Stimulated activated CD4-positive, alpha-beta T cell treated with anti-CD3 and anti-CD28 coated beads, Interleukin-4, amount 100 ng/mL, for 1 hour (primary cell): Measurements from ENCODE around the gene PSMB7.

ENCODE experiments used
- DNase-seq: peaks from one replicate; pipeline ENCODE4 v3.0.0-alpha.2; 2020

Gene PSMB7

DNA sequence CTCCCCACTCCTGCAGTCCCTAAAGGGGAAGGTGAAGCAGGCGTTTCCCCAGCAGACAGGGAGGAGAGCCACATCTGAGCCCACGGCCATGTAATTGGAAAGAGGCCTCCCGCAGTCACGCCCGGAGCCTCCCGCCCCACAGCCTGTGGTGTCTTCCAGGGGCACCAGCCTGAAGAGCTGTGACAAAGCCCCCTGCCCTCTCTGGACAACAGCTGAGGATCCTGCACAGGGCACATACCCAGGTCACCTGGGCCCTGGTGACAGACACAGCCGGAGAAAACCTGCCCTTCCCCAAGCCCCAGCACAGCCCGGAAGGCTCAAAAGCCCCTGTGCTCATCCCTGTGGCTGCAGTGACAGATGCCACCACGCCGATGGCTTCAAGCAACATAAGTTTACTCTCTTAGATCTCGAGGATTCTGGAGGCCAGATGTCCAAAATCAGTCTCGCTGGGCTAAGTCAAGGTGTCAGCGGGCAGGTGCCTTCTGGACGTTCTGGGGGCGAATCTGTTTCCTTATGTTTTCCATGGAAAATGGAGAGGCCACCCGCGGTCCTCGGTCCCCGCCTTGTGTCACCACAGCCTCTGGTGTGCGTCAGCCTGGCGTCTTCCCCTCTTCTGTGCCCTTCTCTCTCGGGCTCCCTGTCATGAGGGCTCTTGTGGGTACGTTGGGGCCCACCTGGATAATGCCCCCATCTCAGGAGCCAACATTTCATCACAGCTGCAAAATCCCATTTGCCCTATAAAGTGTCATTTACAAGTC lies 71.5 kb downstream of the PSMB7 start:
- DNase-seq, result no peak

DNA sequence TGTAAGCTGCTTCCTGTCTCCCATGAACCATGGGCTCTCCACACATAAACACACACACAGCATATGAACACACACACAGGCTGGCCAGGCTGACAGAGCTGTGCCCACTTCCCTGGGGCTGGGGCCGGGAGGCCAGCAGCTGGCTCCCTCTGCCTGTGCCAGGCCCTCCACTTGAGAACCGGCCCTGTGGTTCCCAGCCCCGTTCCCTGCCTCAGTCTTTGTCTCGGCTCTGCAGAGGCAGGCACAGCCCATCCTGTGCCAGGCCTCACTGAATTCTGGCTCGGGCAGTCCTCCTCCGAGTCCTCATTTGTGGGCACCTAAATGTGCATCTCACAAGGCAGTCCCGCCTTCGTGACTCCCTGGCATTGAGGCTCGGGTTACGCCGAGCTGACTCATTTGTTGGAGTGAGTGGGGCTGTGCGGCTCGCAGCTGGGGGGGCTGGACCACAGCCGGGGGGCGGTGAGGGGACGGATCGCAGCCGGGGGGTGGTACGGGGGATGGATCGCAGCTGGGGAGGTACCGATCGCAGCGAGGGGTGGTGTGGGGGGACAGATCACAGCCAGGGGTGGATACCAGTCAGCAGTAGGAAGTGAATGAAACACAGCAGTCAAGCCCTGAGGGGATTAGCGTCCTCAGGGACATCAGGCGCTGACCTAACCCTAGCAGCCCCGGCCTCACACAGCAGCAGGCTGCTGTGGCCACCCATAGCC lies 72.3 kb downstream of the PSMB7 start:
- DNase-seq, result no peak

DNA sequence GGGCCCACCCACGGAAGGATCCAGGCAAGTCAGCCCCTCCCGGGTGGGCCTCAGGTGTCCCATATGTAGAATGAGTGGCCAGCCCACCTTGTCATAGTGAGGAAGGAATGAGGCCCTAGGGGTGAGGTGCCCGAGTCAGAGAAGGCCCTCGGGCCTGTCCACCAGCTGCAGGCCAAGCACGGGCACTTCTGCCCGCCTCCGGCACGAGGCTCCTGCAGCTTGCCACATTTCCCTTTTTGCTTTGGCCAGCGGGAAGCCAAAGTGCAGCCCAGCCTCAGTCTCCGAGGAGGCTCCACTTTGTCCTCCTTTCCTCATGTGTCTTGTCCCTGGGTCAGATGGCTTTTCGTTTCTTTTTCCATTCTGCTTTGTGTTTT lies 72.9 kb downstream of the PSMB7 start:
- DNase-seq, result no peak

DNA sequence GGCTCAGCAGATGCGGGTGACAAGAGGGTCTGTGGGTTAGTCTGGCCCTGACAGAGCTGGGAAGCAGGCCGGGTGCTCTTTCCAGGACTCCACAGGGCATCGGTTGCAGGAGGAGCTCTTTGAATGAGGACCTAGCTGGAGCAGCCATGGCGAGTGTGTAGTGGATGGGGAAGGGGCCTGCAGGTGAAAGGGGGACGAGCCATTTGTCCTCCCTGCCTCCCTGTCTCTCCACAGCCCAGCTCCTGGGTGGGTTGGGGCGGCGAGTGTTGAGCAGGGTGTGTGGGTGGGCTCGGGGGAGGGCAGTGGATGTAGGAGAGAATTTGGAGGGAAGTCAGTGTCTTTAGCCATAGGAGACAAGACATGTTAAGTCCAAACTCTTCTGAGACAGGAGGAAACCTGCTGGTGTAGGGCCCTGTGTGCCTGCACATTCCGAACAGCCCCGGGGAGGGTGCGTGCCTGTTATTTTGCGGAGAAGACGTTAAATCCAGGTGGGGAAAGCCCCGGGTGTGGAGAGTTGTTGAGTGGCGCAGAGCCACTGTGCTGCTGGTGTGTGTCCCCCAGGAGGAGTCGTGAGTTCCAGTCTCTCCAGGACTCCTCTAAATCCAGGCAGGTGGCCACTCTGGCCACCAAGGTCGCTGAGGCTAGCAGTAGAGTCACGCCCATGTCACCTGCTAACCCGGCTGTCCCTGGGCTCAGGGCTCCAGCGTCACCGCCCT lies 73.6 kb downstream of the PSMB7 start:
- no peak for DNase-seq

DNA sequence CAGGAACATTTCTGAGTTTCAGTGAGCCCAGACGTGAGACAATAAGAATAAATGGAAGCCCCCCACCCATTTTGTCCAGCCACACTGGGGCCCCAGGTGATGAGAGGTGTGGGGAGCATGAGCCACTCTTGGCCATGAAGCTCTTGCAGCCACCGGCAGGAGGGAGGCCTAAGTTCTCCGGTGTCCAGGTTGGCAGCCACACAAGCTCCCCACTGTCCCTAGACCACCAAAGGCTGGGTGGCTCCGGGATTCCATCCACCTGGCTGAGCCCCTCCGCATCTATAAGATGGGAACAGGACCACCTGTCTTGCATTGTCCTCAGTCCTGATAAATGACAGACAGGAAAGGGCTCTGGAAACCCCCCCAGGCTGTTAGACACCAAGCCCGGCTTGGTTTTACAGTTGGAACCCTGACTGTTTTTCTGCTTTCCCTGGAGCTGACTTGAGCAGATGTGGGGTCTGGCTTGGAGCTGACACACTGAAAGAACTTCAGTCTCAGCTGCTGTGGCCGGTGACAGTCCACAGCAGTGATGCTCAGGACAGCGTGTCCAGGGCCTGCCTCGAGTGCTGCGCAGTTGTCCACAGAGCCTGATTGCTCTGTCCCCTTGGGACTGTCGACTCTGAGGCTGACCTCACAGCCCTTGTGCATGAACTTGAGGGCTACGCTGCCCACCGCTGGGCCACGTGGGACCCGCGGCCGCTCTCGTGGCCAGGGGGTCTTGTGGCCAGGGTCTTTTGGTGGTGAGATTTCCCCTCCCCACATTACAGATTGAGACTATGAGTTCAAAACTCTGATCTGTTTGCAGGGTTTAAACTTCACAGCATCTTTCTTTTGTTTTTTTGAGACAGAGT lies 74.8 kb downstream of the PSMB7 start:
- no peak for DNase-seq

DNA sequence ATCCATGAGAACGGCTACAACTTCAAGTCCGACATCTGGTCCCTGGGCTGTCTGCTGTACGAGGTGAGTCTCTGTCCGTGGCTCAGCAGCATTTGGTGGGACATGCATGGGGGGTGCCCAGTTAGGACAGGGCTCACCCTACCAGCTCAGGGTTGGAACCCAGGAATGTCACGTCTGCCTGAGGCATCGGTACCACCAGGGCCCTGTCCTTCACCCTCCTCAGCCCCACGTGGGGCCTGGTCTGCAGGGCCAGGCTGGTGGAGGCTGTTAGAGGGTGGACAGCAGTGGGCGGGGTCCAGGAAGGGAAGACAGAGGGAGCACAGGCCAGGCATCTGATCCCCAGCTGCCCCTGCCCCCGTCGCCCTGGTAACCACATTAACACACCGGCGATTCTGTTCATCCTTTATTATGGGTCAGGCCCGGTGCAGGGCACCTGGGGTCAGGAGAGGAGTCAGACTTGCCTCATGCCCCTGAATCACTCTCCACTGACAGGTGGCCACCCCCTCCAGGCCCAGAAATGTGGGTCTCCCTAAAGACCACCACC lies 75.6 kb downstream of the PSMB7 start:
- no peak for DNase-seq

DNA sequence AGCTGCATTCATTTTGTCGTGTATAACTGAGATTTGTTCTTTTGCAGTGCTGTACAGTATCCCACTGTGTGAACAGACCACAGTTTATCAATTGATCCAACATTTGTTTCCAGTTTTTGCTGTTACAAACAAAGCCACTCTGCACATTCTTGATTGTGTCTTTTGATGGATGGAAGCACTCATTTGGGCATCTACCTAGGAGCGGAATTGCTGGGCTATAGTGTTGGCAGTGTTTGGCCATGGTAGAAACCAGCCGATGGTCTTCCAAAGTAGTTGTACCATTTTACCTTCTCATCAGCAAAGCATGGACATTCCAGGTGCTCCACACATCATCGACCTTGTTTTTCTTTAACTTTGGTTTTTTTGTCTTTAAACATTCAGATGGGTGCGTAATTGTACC lies 77.7 kb downstream of the PSMB7 start:
- no peak for DNase-seq

DNA sequence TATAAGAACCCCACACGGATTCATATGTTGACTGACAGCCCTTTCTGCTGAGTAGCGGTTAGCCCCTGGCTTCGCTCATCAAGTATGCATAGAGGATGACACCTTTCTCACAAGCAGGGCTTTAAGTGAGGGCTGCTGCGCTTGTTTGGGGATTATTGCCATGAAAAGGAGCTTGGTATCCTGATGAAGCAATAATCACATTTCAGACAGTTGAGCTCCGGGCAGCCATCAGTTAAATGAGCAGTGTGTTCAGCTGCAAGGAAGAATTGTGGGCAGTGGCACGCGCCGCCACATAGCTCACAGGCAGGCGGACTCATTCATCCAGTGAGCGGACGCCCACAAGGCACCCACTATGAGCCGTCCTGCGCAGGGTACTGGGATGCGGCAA lies 79.9 kb downstream of the PSMB7 start:
- DNase-seq, result no peak

DNA sequence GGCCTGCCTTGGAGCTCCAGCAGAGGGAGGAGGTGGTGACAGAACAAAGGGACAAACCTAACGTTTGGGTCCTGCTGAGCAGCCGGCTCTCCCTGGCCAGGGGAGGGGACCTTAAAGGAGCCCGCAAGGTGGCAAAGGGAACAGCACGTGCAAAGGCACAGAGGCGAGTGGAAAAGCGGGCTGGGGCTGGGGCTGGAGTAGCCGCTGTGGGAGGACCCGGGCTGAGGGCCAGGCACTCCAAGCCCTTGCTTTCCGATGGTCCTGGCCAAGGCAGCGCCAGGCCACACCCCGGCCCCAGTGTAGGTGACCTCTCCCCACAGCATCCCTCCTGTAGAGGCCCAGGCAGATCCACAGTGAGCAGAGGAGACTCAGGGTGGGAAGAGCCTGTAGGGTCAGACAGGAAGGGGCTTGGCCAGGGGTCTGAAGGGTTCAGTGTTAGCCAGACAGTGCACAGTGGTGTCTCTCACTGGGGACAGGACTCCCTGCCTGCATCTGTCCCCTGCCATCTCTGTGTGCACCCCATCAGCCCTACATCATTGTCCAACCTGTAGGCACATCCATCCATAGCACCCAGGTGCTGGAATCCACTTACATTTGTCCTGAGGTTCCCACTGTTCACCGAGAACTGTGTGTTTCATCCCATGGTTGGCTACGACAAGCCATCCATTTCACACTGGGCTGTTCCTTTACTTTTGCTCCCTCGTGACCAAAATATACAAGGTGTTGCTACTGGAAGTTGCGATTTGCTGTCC lies 80.5 kb downstream of the PSMB7 start:
- DNase-seq, result no peak

DNA sequence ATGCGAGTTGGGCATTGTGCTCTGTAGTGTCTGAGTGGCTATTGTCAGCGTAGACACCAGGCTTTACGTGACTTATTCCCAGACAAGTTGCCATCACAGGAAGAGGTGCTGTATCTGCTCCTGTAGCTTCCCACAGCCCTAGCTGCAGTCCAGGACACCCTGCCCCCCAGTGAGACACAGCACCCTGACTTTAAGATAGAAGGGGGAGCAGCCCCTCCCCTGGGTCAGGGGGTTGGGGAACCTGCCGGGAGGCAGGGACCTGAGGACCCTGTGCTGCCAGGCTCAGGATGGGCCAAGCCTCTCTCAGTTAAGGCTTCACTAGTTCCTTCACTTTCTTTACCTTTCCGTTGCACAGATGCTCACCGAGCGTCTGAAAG lies 82.1 kb downstream of the PSMB7 start:
- no peak for DNase-seq

DNA sequence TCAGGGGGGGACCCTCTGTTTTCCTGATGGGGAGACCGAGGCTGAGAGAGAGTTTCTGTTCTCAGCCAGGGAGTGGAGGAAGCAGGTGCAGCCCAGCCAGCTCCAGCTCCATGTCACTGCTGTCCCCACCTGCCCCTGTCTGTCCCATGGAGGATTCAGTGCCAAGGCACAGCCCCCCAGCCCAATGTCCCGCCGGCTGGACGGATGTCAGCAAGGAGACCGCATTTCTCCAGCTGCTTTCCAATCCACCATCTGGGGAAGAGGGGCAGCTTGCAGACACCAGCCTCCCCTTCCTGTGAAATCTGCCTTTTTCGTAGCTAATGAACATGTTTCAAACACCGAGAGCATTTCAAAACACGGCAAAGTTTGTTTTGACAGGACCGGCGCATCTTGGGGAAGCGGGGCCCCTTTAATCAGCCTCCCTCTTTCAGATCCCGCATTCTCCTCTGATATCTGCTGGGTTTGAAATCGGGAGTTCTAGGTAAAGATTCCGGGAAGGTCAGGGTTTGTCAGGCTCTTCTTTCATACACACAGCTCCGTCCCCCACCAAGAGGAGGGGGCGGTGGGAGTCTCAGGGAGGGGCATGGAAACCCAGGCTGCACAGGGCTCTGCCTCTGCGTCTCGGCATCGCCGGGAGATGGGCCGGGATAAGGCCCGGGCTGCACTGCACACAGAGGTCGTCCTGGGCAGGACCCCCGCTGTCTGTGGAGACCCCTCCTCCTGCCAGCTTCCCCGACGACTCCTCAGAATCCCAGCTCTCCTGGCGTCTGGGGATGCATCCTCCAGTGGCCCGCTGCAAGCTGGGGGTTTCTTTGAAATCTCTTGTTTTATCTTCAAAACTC lies 82.7 kb downstream of the PSMB7 start:
- no peak for DNase-seq

DNA sequence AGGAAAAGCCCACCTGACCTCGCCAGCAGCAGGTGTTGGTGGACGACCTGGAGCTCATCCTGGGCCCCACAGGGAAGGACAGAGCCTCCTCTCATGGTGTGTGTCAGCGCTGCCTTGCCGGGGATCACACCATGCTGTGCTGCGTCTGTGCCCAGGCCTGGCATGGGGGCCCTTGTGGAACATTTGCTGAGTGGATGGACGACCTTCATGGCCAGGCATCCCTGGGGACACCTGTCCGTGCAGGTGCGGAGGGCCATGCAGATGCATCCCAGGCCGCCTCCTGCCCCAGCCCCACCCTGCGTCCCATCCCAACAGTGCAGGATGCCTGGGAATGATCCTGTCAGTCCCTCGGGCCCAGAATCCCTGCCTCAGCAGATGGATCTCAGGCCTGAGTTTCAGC lies 83.7 kb downstream of the PSMB7 start:
- no peak for DNase-seq

DNA sequence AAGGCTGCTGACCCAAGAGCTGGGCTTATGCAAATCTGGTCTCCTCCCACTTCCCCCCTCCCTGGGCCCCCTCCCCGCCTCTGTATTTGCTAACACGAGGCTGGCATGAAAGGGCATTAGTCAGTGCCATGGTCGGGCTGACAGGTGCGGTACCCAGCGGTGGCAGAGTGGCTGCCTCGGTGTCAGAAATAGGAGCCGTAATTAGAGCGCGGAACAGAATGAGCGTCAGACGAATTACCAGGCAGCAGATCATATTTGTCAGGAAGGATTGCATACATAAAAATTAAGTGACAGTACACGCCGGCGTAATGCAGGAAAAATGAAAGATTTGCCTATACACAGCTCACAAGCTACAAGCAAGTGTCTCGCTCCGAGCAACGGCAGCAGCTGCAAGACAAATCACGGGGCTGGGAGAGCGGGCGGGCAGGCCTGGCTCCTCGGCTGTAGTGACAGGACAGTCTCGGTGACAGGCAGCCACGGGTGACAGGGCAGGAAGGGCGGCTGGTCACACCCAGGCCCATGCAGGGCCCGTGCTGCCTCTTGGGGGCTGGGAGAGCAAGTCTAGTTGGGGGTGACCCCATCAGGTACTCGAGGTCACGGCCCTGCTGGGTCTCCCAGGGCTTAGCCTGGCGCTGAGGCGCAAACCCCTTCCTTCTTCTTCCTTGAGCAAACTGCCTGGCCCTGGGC lies 85.1 kb downstream of the PSMB7 start:
- DNase-seq, result no peak

DNA sequence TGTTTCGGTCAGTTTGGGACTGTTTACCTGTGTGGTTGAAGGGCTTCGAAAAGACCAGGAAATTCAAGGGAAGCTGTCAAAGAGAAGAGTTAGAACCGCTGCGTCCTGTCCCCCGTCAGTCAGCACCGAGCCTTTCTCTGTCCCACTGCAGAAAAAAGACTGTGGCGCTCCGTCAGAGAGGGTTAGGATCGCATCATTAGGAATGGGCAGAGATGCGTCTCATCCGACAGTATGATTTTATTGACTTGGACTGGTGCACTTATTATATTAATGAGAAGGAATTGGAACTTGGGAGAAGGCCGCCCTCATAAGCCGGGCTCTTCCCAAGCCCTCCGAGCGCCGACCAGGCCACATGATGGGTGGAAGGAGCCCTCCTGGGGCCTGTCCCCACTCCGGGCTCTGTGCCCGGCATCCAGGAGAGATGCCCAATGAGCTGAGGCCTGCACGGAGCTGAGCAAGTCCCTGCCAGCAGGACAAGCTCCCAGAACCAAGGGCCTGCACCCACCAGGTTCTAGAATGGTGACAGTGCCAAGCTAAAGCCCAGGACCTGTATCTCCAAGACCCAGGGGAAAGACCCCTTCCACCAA lies 85.9 kb downstream of the PSMB7 start:
- DNase-seq, result no peak

DNA sequence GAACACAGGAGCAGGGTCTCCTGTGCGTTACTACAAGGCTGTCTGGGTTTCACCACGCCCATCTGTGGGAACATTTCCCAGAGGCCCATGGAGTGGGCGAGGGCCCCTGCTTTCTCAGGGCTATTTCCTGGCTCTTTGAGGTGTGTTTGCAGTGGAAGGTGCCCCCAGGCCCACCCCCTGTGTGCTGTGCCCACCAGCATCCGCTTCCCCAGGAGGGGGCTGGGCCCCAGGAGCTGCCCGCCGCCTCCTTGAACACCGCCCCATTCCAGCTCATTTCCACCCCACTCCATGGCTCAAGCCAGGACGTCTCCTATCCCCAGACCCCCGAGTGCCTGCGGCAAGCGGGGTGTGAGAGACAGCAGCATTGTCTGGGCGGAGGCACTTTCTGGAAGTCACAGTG lies 87.0 kb downstream of the PSMB7 start:
- DNase-seq, result no peak

DNA sequence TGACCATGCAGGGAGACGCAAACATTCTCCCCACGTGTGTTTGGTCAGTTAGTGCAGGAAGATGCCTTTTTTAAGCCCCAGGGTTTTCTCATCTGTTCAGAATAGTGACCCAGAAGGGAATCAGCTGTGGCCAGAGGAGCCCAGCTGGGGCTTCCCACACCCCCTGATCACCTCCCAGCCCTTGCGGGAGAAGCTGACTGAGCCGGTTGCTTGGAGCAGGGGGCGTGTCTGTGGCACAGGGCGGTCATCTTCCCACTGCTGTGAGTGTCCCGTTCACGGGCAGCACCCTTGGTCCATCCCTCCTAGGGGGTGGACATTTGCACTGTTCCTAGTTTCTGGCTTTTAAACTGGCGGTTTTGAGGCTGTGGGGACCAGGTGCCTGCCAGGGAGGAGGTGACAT lies 87.8 kb downstream of the PSMB7 start:
- no peak for DNase-seq

DNA sequence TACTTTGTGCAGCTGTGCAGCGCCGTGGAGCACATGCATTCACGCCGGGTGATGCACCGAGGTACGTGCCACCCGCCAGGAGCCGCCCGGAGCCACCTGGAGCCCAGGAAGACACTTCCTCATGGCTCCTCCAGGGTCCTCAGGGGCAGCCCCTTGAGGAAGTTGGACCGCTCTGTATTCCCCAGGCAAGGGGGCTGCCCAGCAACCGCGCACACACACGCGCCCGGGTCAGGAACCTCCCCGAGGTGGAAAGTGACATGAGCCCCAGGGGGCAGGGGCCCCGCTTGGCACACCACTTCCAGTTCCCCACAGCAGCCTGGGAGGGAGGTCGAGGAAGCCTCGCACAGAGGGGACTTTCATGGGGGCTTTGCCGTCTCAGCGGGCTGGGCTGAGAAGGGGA lies 88.9 kb downstream of the PSMB7 start:
- no peak for DNase-seq

DNA sequence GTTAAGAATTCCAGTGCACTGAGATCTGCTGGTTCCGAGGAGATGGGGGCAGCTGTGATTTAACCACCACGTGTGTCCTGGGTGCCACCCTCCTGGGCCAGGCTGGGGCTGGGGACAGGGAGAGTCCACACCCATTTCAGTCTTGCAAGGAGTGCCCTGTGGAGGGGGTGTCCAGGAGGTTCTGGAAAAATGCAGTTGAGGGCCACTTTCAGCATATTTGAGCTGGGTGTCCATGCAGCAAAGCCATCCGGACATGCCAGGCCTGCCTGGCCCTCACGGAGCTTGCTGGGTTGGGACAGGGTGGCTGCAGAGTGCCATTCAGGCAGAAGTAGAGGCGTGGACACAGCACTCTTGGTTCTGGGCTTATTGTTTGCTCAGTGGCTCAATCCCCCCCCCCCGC lies 89.4 kb downstream of the PSMB7 start:
- DNase-seq, result no peak

DNA sequence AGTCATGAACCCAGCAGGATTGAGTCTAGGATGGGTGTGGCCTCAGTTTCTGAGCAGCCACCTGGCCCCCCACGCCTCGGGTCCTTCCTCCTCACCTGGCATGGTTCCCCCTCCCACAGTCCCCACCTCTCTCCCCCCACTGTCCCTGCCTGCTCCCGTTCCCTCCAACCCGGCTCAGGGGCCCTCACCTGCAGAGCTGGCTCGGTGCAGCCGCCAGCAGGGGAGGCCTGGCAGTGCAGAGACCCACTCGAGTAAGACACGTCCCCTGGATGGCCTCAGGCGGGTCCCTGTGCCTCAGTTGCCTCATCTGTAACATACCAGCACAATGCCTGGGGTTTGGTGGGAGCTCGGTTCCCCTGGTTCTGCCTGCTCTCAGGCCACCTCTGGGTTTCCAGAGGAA lies 91.3 kb downstream of the PSMB7 start:
- no peak for DNase-seq
